GM18505 (cell line): Measurements from ENCODE around the gene SSBP3.
"Not testable (repeated sequence)": the region's sequence is repeated elsewhere in the genome, so short reads cannot be mapped to it uniquely, and the experiment has no call there.

Source experiments
- ATAC-seq: cut with Tn5 transposase; IDR thresholded peaks from one replicate; pipeline ENCODE4 v1.9.1; 2021; ENCODE audit not compliant: unreplicated experiment
- POLR2A ChIP-seq: IDR thresholded peaks from 4 replicates; pipeline ENCODE4 v1.6.1; 2011; ENCODE audit warnings: borderline replicate concordance; ENCODE audit not compliant: insufficient read depth, insufficient read length; ENCODE audit errors: extremely low read depth

Gene SSBP3

GRCh38 chr1:54348700-54349021 lies 57.5 kb downstream of the SSBP3 start:
- ATAC-seq, result no peak
- TF ChIP-seq POLR2A, result no peak

GRCh38 chr1:54347955-54348699 lies 58.1 kb downstream of the SSBP3 start:
- no peak for ATAC-seq
- no peak for TF ChIP-seq POLR2A

- no peak for ATAC-seq
- no peak for TF ChIP-seq POLR2A
These were observed 58.8 kb downstream of the SSBP3 start for GRCh38 chr1:54347261-54347954.

GRCh38 chr1:54345548-54345947 lies 60.6 kb downstream of the SSBP3 start:
- not testable (repeated sequence) for ATAC-seq

DNA sequence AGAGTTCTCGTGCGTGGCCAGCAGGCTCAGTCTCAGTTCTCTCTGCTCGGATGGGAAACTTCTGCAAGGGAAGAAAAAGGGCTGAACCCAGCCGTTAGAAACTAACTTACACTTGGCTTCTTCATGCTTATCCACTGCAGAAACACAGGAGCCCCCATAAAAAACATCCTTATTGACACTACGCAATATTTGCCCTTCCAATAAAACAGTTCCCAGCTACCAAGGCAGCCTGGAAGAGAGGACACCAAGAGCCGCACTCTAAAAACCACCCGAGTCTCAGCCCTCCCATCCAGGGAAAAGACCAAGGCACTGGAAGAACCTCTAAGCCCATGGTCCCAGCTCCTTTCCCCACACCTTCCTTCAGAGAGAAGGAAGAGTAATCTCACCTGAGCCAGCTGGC lies 61.1 kb downstream of the SSBP3 start:
- no peak for TF ChIP-seq POLR2A
- ATAC-seq, result no peak

DNA sequence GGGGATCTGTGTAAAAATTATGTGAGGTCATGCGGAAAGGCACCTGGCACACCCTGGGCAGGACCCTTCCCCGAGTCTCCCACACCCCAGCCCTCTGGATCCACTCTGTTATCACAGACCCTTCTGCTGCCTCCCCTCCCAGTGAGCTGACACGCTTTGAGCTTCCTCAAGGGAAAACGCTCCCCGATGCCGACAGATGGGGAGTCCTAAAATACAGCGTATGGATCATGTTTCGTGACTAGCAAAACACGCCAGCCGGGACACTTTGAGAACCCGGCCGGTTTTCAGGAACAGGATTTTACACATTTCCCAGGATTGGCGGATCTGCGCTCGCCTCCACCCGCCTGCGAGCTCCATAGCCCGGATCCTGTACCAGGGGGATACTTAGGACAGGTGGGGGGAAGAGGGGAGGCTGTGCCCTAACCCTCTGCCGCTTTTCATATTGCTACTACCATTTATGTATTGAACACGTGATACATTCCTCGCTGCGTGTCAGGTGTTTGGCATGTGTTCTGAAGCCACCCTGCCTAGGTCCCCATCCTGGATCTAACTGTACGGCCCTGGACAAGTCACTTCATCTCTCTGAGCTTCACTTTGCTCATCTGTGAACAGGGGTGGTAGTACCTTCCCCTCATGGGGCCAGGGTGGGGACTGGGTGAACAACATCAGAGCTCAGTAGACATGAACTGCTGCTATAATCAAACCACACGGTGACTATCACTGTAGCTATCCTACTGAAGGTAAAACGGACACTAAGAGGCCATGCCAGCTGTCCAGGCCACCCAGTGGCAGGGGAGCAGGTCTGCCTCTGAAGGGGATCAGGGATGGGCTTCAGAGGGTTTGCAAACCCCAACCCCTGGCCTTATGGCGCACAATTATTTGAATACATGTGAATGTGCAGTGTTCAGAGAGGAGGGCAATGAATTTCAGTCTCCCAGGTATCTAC lies 63.2 kb downstream of the SSBP3 start:
- ATAC-seq, result no peak

DNA sequence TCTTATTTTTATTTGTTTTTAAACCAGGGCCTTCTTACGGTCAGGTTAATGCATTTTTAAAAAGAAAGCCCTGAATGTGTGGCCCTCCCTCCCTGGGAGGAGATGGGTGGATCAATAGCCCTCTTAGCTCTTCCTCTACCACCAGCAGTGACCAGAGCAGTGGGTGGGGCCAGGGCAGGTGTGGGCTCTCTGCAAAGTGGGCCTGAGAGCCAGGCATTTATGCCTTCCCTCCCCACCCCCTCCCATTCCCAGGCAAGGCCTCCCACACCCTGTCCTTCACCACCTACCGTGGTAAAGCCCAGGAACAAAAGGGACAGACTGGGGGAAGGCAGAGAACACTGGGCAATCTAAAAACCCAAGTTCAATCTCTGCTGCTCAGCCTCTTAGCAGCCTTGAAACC lies 63.9 kb downstream of the SSBP3 start:
- TF ChIP-seq POLR2A, result no peak
- ATAC-seq, result no peak

More for the DNA sequence above, 63.2 kb downstream of the SSBP3 start:
- TF ChIP-seq POLR2A, result no peak

DNA sequence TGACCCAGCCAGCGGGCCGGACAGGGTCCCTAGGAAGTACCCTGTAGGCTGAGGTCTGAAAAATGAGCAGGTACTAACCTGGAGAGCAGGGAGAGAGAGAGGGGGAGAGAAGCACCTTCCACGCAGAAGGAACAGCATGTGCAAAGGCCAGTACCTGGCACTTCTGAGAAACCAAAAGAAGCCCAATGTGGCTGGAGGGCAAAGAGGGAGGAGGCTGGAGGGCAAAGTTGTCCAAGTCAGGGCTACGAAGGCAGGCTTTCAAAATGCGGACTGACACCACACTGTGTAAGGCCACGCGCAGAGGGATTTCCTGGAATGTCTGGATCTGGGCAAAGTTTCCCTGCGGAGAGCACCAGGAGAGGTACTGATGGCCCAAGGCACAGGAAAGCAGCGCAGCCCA lies 64.4 kb downstream of the SSBP3 start:
- ATAC-seq, result no peak
- no peak for TF ChIP-seq POLR2A

DNA sequence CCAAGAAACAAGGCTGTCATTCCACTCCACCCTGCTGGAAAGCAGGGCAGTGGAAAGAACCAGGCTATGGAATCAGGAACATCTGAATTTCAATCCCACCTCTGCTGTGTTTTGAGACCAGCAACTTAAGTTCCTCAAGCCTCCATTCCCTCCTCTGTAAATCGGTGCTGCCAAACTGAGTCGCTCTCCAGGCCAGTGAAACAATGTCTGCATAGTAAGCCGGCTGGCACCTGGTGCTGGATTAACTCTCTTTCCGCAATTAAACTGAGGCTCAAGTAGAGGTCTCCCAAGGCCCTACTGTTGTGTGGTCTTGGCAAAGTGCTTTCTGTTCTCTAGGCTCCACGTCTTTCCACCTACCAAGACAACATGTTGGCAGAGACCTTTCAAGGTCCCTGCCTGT lies 65.3 kb downstream of the SSBP3 start:
- ATAC-seq, result no peak
- TF ChIP-seq POLR2A, result no peak

GRCh38 chr1:54340434-54340833 lies 65.8 kb downstream of the SSBP3 start:
- ATAC-seq, result no peak
- no peak for TF ChIP-seq POLR2A

GRCh38 chr1:54339126-54339525 lies 67.1 kb downstream of the SSBP3 start:
- ATAC-seq, result no peak
- no peak for TF ChIP-seq POLR2A

DNA sequence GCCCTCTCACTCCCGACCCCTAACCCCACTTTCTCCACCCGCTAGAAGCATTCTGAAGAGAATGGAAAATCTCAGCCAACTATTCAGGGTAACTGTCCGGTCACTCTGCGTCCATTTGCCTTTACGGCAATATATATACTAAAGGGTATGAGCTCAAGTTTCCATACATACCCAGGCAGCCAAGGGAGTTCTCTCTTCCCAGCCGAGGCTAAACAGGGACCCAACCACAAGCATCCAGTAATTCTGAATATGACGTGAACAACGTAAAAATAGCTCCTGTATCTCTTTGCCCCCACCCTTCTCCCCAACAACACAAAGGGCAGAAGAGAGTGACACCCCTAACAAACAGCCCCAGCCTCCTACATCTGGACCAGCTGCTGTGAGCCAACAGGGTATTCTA lies 67.7 kb downstream of the SSBP3 start:
- TF ChIP-seq POLR2A, result no peak
- no peak for ATAC-seq

GRCh38 chr1:54337928-54338327 lies 68.3 kb downstream of the SSBP3 start:
- TF ChIP-seq POLR2A, result no peak
- ATAC-seq, result no peak
